ENCODE results near the gene ZNF879.

DNA sequence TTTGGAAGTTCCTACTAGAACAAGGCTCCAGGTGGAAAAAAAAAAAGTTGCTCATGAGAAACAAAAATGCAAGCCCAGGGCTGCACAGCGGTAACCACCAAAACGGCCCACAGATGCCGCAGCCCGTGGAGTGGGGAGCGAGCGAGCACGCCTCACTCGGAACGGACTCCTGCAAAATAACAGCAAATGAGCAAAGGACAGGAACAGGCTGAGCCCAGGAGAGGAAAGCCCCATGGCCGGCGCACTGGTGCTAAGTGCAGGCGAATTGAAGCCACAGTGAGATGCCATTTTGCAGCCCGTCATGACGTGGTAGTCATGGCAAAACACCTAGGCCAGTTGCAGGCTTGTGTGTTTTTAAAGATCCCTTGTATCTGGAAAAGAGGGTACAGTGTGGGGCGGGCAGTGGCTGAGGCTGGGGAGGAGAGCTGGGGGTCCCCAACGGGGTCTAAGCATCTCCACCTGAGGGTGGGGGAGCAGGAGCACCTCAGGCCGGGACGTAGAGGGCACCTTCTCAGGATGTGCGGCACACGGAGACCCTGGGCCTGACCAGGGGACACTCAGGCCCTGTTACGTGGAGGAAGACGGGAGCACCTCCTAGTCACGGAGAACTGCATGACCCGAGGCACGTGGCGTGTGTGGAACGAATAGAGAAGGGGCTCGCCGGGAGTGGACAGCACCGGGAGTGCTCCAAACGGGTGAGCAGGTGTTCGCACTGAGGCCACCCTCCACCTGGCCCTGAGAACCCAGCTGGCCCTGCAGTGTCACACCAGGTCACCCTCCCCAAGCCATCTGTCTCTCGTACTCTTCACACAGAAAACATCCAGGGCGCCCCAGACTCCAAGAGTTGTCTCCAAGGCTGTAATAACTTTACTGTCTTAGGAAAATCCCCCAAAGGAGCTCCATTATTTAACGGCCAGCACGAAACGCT lies 39.2 kb upstream of the ZNF879 start:
- TF ChIP-seq, protein P1, sequence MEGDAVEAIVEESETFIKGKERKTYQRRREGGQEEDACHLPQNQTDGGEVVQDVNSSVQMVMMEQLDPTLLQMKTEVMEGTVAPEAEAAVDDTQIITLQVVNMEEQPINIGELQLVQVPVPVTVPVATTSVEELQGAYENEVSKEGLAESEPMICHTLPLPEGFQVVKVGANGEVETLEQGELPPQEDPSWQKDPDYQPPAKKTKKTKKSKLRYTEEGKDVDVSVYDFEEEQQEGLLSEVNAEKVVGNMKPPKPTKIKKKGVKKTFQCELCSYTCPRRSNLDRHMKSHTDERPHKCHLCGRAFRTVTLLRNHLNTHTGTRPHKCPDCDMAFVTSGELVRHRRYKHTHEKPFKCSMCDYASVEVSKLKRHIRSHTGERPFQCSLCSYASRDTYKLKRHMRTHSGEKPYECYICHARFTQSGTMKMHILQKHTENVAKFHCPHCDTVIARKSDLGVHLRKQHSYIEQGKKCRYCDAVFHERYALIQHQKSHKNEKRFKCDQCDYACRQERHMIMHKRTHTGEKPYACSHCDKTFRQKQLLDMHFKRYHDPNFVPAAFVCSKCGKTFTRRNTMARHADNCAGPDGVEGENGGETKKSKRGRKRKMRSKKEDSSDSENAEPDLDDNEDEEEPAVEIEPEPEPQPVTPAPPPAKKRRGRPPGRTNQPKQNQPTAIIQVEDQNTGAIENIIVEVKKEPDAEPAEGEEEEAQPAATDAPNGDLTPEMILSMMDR (IDR thresholded peaks at IDR 0.05 in 8 of 11, conservative IDR thresholded peaks at IDR 0.05 in 3 of 11), result no peak
- TF ChIP-seq POLR2AphosphoS5 (IDR thresholded peaks at IDR 0.05) (no peak), POLR2A (IDR thresholded peaks at IDR 0.05) (no peak)
